Stimulated activated CD4-positive, alpha-beta T cell treated with anti-CD3 and anti-CD28 coated beads, Interleukin-12 subunit alpha, Interleukin-12 subunit beta, amount 100 ng/mL, for 48 hours (primary cell): ENCODE data around the gene FAM9B.

Experiments
- DNase-seq, 3 donors: peaks; one replicate each; pipeline ENCODE4 v3.0.0-alpha.2; 2020; ENCODE audit warnings: low read depth in 2 of 3, low spot score in 1 of 3

FAM9B gene

DNA sequence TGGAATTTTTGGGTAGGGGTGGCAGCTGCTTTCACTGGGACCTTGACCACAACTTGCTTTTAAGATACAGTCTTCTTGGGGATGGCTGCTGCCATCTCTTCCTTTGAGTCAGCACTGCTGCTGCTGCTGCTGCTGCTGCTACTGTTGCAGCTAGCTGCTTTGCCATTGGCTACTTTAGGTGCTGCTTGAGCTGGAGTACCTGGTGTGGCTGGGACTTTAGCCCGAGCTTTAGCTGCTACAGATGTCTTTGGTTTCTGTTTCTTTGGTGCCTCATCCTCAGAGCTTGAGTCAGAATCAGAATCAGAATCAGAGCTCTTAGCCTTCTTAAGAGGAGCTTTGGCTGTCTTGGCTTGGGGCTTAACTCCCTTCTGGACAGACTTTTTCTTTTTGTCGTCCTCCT, 52.2 kb downstream of the FAM9B start:
- DNase-seq, result no peak

DNA sequence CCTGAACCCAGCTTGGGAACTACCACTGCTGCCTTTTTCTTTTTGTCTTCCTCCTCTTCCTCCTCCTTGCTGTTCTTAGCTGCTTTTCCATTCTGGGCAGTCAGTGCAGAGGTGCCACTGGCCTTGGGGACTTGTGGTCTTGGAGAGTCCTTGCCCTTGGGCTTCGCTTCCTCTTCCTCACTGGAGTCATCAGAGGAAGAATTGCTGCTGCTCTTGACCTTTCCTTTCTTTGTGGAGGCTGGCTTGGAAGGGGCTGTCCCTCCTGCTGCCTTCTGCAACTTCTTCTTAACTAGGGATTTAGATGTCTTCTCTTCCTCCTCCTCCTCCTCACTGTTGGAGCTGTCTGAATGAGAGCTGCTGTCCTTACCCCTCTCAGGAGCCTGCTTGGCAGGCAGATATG, 53.2 kb downstream of the FAM9B start:
- no peak for DNase-seq
